ENCODE measurements around the gene ISLR.

Gene ISLR

GRCh38 chr15:74174219-74174957 is 878 bp downstream of the ISLR start:
- no peak for DNase-seq

- no peak for DNase-seq
Measured at GRCh38 chr15:74174958-74175253, 1.4 kb downstream of the ISLR start.

- no peak for DNase-seq
Measured at GRCh38 chr15:74175271-74176191, 2.0 kb downstream of the ISLR start.

GRCh38 chr15:74176262-74177214 is 3.0 kb downstream of the ISLR start:
- DNase-seq, result no peak

- no peak for DNase-seq
Measured at GRCh38 chr15:74178326-74179100, 5.0 kb downstream of the ISLR start.

- peak; percentile 64 for DNase-seq
Measured at GRCh38 chr15:74179101-74179841, 5.8 kb downstream of the ISLR start.

GRCh38 chr15:74179983-74180880 is 6.7 kb downstream of the ISLR start:
- DNase-seq, result peak; percentile 40

- DNase-seq, result no peak
Measured at GRCh38 chr15:74180881-74181602, 7.5 kb downstream of the ISLR start.

- no peak for DNase-seq
Measured at GRCh38 chr15:74182131-74182530, 8.6 kb downstream of the ISLR start.

GRCh38 chr15:74184582-74185091 is 11.1 kb downstream of the ISLR start:
- no peak for DNase-seq

GRCh38 chr15:74185710-74186348 is 12.3 kb downstream of the ISLR start:
- DNase-seq, result no peak

- DNase-seq, result no peak
Measured at GRCh38 chr15:74188216-74188615, 14.7 kb downstream of the ISLR start.

- no peak for DNase-seq
Measured at GRCh38 chr15:74191798-74192197, 18.3 kb downstream of the ISLR start.

- DNase-seq, result no peak
Measured at GRCh38 chr15:74192751-74193150, 19.2 kb downstream of the ISLR start.

- DNase-seq, result peak; percentile 53
Measured at GRCh38 chr15:74193299-74193718, 19.8 kb downstream of the ISLR start.

- DNase-seq, result no peak
Measured at GRCh38 chr15:74193905-74194304, 20.4 kb downstream of the ISLR start.

GRCh38 chr15:74194572-74195559 is 21.4 kb downstream of the ISLR start:
- DNase-seq, result peak; percentile 29

GRCh38 chr15:74196175-74196574 is 22.7 kb downstream of the ISLR start:
- DNase-seq, result no peak
